NOMO-1 (cell line): ENCODE measurements around the gene ERBB4.

Experiments
- DNase-seq, 2 experiments: peaks; one replicate each; lab custom pipeline; 2025; ENCODE audit not compliant: unreplicated experiment in 2 of 2; lab: John Stamatoyannopoulos, UW

The ERBB4 gene

GRCh38 chr2:211453311-211453887, 1085.2 kb downstream of the ERBB4 start:
- peak in 1 of 2 experiments; percentile 31 for DNase-seq

GRCh38 chr2:211451642-211452041, 1087.0 kb downstream of the ERBB4 start:
- no peak for DNase-seq

- no peak for DNase-seq
Observed at GRCh38 chr2:211449819-211450218, 1088.8 kb downstream of the ERBB4 start.

GRCh38 chr2:211447548-211447947, 1091.1 kb downstream of the ERBB4 start:
- peak in 1 of 2 experiments; percentile 38 for DNase-seq

- no peak for DNase-seq
Observed at GRCh38 chr2:211440107-211440506, 1098.5 kb downstream of the ERBB4 start.

GRCh38 chr2:211439011-211439410, 1099.6 kb downstream of the ERBB4 start:
- DNase-seq = no peak

- DNase-seq = no peak
Observed at GRCh38 chr2:211437396-211437795, 1101.2 kb downstream of the ERBB4 start.

- no peak for DNase-seq
Observed at GRCh38 chr2:211436182-211436581, 1102.4 kb downstream of the ERBB4 start.

GRCh38 chr2:211435331-211435730, 1103.3 kb downstream of the ERBB4 start:
- DNase-seq = no peak

GRCh38 chr2:211434773-211435172, 1103.8 kb downstream of the ERBB4 start:
- DNase-seq = no peak

- DNase-seq = no peak
Observed at GRCh38 chr2:211429256-211429920, 1109.2 kb downstream of the ERBB4 start.

- no peak for DNase-seq
Observed at GRCh38 chr2:211426240-211426639, 1112.4 kb downstream of the ERBB4 start.

GRCh38 chr2:211423018-211423417, 1115.6 kb downstream of the ERBB4 start:
- DNase-seq = no peak

- DNase-seq = no peak
Observed at GRCh38 chr2:211417544-211417943, 1121.1 kb downstream of the ERBB4 start.

GRCh38 chr2:211416373-211416772, 1122.2 kb downstream of the ERBB4 start:
- DNase-seq = no peak

- DNase-seq = no peak
Observed at GRCh38 chr2:211413746-211414145, 1124.9 kb downstream of the ERBB4 start.

GRCh38 chr2:211408483-211408891, 1130.1 kb downstream of the ERBB4 start:
- DNase-seq = no peak

GRCh38 chr2:211407076-211407475, 1131.5 kb downstream of the ERBB4 start:
- DNase-seq = no peak

- DNase-seq = no peak
Observed at GRCh38 chr2:211405036-211405435, 1133.6 kb downstream of the ERBB4 start.

GRCh38 chr2:211404098-211404497, 1134.5 kb downstream of the ERBB4 start:
- no peak for DNase-seq

- DNase-seq = no peak
Observed at GRCh38 chr2:211401328-211401727, 1137.3 kb downstream of the ERBB4 start.

- DNase-seq = no peak
Observed at GRCh38 chr2:211397764-211398163, 1140.8 kb downstream of the ERBB4 start.

GRCh38 chr2:211396815-211397214, 1141.8 kb downstream of the ERBB4 start:
- no peak for DNase-seq
